Adrenal gland (tissue), 5 donors: Measurements from ENCODE around the gene OR4D6.

Experiments
- CTCF ChIP-seq, 6 experiments: fragments of 450-650 bp in 4 of 6; fragments of 200-600 bp in 2 of 6; sonication (generic) in 1 of 6; IDR thresholded peaks; 1 replicate in 5 of 6; 2 replicates in 1 of 6; pipeline versions ENCODE4 v1.5.1 to v1.8.0; 2016 to 2021; ENCODE audit warnings: antibody characterized with exemption in 6 of 6, mild to moderate bottlenecking in 2 of 6, moderate library complexity in 1 of 6
- POLR2A ChIP-seq, 2 donors: fragments of 450-650 bp; IDR thresholded peaks; one replicate each; pipeline ENCODE4 v1.6.1; 2017; ENCODE audit warnings: antibody characterized with exemption in 2 of 2, mild to moderate bottlenecking in 2 of 2, moderate library complexity in 1 of 2
- donor health status: DM: no; HTN: no; CAD: no.

GRCh38 chr11:59480359-59480758, 23.6 kb downstream of the OR4D6 start:
- TF ChIP-seq CTCF (IDR thresholded peaks at IDR 0.05) (no peak), POLR2A (IDR thresholded peaks at IDR 0.05) (no peak)
